Measurements from ENCODE around the gene SHROOM4. TPM values are rescaled to one million over a fixed set of nuclear protein-coding genes. Genes with fewer than 3 reads are reported as not detected.

Gene SHROOM4
- total and polyA plus RNA-seq, 2 of the 13 experiments (the other 11 are each of a cell fraction or from before 2014, with no cell fraction given), result 0.08 to 0.18 TPM

DNA sequence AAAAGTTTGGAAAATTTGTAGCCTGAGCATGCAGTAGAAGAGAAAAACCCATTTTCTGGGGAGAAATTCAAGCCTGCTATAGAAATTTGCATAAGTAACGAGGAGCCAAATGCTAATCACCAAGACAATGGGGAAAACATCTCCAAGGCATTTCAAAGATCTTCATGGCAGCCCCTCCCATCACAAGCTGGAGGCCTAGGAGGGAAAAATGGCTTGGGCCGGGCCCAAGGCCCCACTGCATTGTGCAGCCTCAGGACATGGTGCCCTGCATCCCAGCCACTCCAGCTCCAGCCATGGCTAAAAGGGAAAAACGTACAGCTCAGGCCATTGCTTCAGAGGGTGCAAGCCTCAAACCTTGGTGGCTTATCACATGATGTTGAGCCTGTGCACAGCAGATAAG is 87.7 kb downstream of the SHROOM4 start:
- no peak overlapping the region for H2AFZ ChIP-seq (ENCODE audit: low read length)
- FAIRE-seq (no peak), ATAC-seq (no peak), DNase-seq (ENCODE audit: low spot score) (no peak)
- CTCF ChIA-PET (ENCODE audit: low intra/inter-chr PET ratio, low total read pairs), result no interaction called here
- no peaks in the 10 kb centered on the region for H3K79me2 ChIP-seq (ENCODE audit: insufficient read depth, low read length)
- WGBS (ENCODE audit: low lambda C conversion rate), result 0% methylated on average over 1 of the region's 3 CpGs
- H4K20me1 ChIP-seq (ENCODE audit: insufficient read depth, low read length), result no peaks in the 10 kb centered on the region
- H3K36me3 ChIP-seq (replicated peaks in 1 of 2; ENCODE audit: control insufficient read depth in 1 of 2, insufficient read depth in 2 of 2, low read length in 2 of 2), result no peaks in the 10 kb centered on the region
- BruUV-seq (replicated peaks), result no TSS peak
- intact Hi-C loops (cut with micrococcal nuclease; ENCODE audit: unreplicated experiment) (no loop called here), in situ Hi-C loops (cut with HindIII; ENCODE audit: extremely low pct_ligation_motif_present, low pct_unique_long_range_greater_than_20kb) (no loop called here)
- POLR2A ChIA-PET, result no interaction called here
- TF ChIP-seq, protein P1, sequence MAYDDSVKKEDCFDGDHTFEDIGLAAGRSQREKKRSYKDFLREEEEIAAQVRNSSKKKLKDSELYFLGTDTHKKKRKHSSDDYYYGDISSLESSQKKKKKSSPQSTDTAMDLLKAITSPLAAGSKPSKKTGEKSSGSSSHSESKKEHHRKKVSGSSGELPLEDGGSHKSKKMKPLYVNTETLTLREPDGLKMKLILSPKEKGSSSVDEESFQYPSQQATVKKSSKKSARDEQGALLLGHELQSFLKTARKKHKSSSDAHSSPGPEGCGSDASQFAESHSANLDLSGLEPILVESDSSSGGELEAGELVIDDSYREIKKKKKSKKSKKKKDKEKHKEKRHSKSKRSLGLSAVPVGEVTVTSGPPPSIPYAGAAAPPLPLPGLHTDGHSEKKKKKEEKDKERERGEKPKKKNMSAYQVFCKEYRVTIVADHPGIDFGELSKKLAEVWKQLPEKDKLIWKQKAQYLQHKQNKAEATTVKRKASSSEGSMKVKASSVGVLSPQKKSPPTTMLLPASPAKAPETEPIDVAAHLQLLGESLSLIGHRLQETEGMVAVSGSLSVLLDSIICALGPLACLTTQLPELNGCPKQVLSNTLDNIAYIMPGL (CRISPR knock-in tag; IDR thresholded peaks at IDR 0.05; ENCODE audit: borderline replicate concordance in 1 of 2, low read depth in 1 of 2), result no peak
- TF ChIP-seq, protein P2, sequence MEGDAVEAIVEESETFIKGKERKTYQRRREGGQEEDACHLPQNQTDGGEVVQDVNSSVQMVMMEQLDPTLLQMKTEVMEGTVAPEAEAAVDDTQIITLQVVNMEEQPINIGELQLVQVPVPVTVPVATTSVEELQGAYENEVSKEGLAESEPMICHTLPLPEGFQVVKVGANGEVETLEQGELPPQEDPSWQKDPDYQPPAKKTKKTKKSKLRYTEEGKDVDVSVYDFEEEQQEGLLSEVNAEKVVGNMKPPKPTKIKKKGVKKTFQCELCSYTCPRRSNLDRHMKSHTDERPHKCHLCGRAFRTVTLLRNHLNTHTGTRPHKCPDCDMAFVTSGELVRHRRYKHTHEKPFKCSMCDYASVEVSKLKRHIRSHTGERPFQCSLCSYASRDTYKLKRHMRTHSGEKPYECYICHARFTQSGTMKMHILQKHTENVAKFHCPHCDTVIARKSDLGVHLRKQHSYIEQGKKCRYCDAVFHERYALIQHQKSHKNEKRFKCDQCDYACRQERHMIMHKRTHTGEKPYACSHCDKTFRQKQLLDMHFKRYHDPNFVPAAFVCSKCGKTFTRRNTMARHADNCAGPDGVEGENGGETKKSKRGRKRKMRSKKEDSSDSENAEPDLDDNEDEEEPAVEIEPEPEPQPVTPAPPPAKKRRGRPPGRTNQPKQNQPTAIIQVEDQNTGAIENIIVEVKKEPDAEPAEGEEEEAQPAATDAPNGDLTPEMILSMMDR (CRISPR knock-in tag; IDR thresholded peaks at IDR 0.05), result no peak
- TF ChIP-seq SMAD9 (CRISPR knock-in tag; IDR thresholded peaks at IDR 0.05) (no peak), ZNF234 (CRISPR knock-in tag; conservative IDR thresholded peaks at IDR 0.05) (no peak)
- no peak overlapping the region for H3K4me3 ChIP-seq (replicated peaks in 1 of 3; ENCODE audit: insufficient read depth in 1 of 3, low read depth in 2 of 3, low read length in 3 of 3)
- no peak overlapping the region for H3K27ac ChIP-seq (ENCODE audit: extremely low read length, insufficient read depth, low read length)
- no peaks in the 10 kb centered on the region for H3K9me3 ChIP-seq (ENCODE audit: low read length)
- H3K9ac ChIP-seq (ENCODE audit: insufficient read depth, low read depth, low read length), result no peak overlapping the region
- H3K4me1 ChIP-seq (ENCODE audit: insufficient read depth, low read length), result no peaks in the 10 kb centered on the region
- H3K4me2 ChIP-seq (ENCODE audit: low read depth, low read length), result no peak overlapping the region
- H3K27me3 ChIP-seq (ENCODE audit: control insufficient read depth in 1 of 2, insufficient read depth in 2 of 2, low read length in 2 of 2), result no peaks in the 10 kb centered on the region

DNA sequence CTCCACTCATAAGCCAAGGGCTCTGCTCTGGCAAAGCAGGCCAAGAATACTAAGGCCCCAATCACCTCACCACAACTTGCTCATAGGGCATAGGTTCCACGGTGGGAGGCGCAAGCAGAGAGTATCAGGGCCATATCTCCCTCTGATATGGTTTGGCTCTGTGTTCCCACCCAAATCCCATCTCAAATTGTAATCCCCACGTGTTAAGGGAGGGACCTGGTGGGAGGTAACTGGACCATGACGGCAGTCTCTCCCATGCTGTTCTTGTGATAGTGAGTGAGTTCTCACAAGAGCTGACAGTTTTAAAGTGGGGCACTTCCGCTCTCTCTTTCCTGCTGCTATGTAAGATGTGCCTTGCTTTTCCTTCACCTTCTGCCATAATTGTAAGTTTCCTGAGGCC is 88.7 kb downstream of the SHROOM4 start:
- CTCF ChIA-PET (ENCODE audit: low intra/inter-chr PET ratio, low total read pairs), result no interaction called here
- H3K9me3 ChIP-seq (ENCODE audit: low read length), result no peaks in the 10 kb centered on the region
- POLR2A ChIA-PET, result no interaction called here
- WGBS (ENCODE audit: low lambda C conversion rate), result 79% methylated on average over 3 of the region's 5 CpGs
- ATAC-seq (no peak), FAIRE-seq (no peak), DNase-seq (ENCODE audit: low spot score) (no peak)
- no peaks in the 10 kb centered on the region for H3K4me1 ChIP-seq (ENCODE audit: insufficient read depth, low read length)
- H3K27ac ChIP-seq (ENCODE audit: extremely low read length, insufficient read depth, low read length), result no peak overlapping the region
- no peak overlapping the region for H3K4me2 ChIP-seq (ENCODE audit: low read depth, low read length)
- H3K79me2 ChIP-seq (ENCODE audit: insufficient read depth, low read length), result no peaks in the 10 kb centered on the region
- intact Hi-C loops (cut with micrococcal nuclease; ENCODE audit: unreplicated experiment), result no loop called here
- in situ Hi-C loops (cut with HindIII; ENCODE audit: extremely low pct_ligation_motif_present, low pct_unique_long_range_greater_than_20kb), result no loop called here
- BruUV-seq (replicated peaks), result no TSS peak
- no peaks in the 10 kb centered on the region for H3K36me3 ChIP-seq (replicated peaks in 1 of 2; ENCODE audit: control insufficient read depth in 1 of 2, insufficient read depth in 2 of 2, low read length in 2 of 2)
- no peak overlapping the region for H3K9ac ChIP-seq (ENCODE audit: insufficient read depth, low read depth, low read length)
- H3K4me3 ChIP-seq (replicated peaks in 1 of 3; ENCODE audit: insufficient read depth in 1 of 3, low read depth in 2 of 3, low read length in 3 of 3), result no peak overlapping the region
- no peaks in the 10 kb centered on the region for H4K20me1 ChIP-seq (ENCODE audit: insufficient read depth, low read length)
- no peaks in the 10 kb centered on the region for H3K27me3 ChIP-seq (ENCODE audit: control insufficient read depth in 1 of 2, insufficient read depth in 2 of 2, low read length in 2 of 2)
- H2AFZ ChIP-seq (ENCODE audit: low read length), result no peak overlapping the region
- TF ChIP-seq, protein P3, sequence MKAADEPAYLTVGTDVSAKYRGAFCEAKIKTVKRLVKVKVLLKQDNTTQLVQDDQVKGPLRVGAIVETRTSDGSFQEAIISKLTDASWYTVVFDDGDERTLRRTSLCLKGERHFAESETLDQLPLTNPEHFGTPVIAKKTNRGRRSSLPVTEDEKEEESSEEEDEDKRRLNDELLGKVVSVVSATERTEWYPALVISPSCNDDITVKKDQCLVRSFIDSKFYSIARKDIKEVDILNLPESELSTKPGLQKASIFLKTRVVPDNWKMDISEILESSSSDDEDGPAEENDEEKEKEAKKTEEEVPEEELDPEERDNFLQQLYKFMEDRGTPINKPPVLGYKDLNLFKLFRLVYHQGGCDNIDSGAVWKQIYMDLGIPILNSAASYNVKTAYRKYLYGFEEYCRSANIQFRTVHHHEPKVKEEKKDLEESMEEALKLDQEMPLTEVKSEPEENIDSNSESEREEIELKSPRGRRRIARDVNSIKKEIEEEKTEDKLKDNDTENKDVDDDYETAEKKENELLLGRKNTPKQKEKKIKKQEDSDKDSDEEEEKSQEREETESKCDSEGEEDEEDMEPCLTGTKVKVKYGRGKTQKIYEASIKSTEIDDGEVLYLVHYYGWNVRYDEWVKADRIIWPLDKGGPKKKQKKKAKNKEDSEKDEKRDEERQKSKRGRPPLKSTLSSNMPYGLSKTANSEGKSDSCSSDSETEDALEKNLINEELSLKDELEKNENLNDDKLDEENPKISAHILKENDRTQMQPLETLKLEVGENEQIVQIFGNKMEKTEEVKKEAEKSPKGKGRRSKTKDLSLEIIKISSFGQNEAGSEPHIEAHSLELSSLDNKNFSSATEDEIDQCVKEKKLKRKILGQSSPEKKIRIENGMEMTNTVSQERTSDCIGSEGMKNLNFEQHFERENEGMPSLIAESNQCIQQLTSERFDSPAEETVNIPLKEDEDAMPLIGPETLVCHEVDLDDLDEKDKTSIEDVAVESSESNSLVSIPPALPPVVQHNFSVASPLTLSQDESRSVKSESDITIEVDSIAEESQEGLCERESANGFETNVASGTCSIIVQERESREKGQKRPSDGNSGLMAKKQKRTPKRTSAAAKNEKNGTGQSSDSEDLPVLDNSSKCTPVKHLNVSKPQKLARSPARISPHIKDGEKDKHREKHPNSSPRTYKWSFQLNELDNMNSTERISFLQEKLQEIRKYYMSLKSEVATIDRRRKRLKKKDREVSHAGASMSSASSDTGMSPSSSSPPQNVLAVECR (CRISPR knock-in tag; IDR thresholded peaks at IDR 0.05; ENCODE audit: borderline replicate concordance), result no peak
- TF ChIP-seq, protein P4, sequence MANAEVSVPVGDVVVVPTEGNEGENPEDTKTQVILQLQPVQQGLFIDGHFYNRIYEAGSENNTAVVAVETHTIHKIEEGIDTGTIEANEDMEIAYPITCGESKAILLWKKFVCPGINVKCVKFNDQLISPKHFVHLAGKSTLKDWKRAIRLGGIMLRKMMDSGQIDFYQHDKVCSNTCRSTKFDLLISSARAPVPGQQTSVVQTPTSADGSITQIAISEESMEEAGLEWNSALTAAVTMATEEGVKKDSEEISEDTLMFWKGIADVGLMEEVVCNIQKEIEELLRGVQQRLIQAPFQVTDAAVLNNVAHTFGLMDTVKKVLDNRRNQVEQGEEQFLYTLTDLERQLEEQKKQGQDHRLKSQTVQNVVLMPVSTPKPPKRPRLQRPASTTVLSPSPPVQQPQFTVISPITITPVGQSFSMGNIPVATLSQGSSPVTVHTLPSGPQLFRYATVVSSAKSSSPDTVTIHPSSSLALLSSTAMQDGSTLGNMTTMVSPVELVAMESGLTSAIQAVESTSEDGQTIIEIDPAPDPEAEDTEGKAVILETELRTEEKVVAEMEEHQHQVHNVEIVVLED (CRISPR knock-in tag; IDR thresholded peaks at IDR 0.05; ENCODE audit: borderline replicate concordance), result no peak
- TF ChIP-seq KMT2A (CRISPR knock-in tag; IDR thresholded peaks at IDR 0.05) (no peak), CEBPB (IDR thresholded peaks at IDR 0.05; ENCODE audit: borderline replicate concordance, low read depth, low read length) (no peak)

Measured in HepG2 (cell line).